Keratinocyte (primary cell): ENCODE results near the gene KLHL10.
"Not testable (repeated sequence)": the region's sequence is repeated elsewhere in the genome, so short reads cannot be mapped to it uniquely, and the experiment has no call there.

ENCODE experiments used
- EZH2 ChIP-seq: IDR thresholded peaks from one replicate; pipeline ENCODE4 v1.6.1; 2012; ENCODE audit warnings: inconsistent platforms, mild to moderate bottlenecking, low read length, moderate library complexity
- TF ChIP-seq, protein P1 (sequence below), 3 experiments: IDR thresholded peaks in 1 of 3; conservative IDR thresholded peaks in 1 of 3; optimal IDR thresholded peaks in 1 of 3; 2 replicates in 2 of 3; 3 replicates in 1 of 3; pipeline versions ENCODE3 to v1.5.1; 2011; ENCODE audit warnings: low read length in 3 of 3, mild to moderate bottlenecking in 3 of 3, moderate library complexity in 2 of 3, control low read depth in 1 of 3, inconsistent platforms in 1 of 3; ENCODE audit not compliant: insufficient read depth in 2 of 3; ENCODE audit errors: extremely low read depth in 1 of 3

DNA sequence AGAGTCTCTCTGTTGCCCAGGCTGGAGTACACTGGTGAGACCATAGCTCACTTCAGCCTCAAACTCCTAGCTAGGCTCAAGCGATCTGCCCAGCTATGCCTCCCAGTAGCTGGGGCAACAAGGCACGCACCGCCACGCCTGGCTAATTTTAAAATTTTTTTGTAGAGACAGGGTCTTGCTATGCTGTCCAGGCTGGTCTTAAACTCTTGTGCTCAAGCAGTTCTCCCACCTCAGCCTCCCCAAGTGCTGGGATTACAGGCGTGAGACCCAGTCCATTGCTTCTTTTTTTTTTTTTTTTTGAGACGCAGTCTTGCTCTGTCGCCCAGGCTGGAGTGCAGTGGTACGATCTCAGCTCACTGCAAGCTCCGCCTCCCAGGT lies 36.7 kb downstream of the KLHL10 start:
- TF ChIP-seq, protein P1, sequence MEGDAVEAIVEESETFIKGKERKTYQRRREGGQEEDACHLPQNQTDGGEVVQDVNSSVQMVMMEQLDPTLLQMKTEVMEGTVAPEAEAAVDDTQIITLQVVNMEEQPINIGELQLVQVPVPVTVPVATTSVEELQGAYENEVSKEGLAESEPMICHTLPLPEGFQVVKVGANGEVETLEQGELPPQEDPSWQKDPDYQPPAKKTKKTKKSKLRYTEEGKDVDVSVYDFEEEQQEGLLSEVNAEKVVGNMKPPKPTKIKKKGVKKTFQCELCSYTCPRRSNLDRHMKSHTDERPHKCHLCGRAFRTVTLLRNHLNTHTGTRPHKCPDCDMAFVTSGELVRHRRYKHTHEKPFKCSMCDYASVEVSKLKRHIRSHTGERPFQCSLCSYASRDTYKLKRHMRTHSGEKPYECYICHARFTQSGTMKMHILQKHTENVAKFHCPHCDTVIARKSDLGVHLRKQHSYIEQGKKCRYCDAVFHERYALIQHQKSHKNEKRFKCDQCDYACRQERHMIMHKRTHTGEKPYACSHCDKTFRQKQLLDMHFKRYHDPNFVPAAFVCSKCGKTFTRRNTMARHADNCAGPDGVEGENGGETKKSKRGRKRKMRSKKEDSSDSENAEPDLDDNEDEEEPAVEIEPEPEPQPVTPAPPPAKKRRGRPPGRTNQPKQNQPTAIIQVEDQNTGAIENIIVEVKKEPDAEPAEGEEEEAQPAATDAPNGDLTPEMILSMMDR (optimal IDR thresholded peaks at IDR 0.05 in 1 of 3, IDR thresholded peaks at IDR 0.05 in 1 of 3, conservative IDR thresholded peaks at IDR 0.05 in 1 of 3; ENCODE audit: extremely low read depth in 1 of 3, insufficient read depth in 2 of 3, low read length in 3 of 3), result not testable (repeated sequence)
- not testable (repeated sequence) for TF ChIP-seq EZH2
